Ramos (cell line): ENCODE data around the gene TLX2.
"Not testable (repeated sequence)": the region's sequence is repeated elsewhere in the genome, so short reads cannot be mapped to it uniquely, and the experiment has no call there.

Experiments
- in situ Hi-C: fragments of 300-500 bp; cut with MboI; formaldehyde crosslinking; loops from one replicate; pipeline ENCODE4 v1.14.3; 2022; ENCODE audit warnings: low sequenced_read_pairs; ENCODE audit not compliant: unreplicated experiment

The TLX2 gene

DNA sequence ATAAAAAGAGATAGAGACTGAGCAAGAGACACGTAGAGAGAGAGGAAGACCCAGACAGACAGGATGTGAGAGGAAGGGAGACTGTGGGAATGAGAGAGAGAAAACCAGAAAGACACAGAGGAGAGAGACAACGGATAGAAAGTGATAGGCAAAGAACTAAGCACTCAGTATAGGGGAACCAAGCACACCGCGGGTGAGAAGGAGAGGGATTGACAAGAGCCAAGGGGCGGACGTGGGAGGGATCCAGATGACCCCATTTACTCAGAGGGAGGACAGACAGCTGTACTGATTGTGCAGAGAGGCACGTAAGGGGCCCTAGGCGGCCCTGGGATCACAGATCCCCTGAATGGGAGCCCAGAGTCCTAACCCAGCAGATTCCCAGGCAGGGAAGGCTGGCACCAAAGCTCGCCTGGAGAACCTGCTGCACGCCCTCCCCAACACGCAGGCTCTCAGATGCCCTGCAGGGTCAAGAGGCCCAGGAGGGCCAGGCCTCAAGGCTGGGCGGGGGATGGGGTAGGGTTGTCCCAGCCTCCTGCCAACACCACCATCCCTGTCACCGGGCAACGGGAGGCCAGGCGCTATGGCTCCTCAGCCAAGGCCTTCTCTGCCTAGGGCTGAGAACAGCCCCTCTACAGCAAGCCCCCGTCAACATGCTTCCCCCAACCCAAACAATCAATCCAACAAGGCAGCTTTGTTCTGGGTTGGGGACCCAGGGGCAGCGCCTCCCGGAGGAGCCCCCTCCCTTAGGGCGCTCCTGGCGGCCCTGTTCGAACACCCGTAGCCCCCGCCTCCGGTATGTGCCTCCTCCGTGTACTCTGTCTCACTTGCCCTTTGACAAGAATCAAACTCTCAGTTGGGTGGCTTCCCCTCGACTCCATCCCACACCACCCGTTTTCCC, 38.9 kb downstream of the TLX2 start:
- in situ Hi-C loops = no loop called here

DNA sequence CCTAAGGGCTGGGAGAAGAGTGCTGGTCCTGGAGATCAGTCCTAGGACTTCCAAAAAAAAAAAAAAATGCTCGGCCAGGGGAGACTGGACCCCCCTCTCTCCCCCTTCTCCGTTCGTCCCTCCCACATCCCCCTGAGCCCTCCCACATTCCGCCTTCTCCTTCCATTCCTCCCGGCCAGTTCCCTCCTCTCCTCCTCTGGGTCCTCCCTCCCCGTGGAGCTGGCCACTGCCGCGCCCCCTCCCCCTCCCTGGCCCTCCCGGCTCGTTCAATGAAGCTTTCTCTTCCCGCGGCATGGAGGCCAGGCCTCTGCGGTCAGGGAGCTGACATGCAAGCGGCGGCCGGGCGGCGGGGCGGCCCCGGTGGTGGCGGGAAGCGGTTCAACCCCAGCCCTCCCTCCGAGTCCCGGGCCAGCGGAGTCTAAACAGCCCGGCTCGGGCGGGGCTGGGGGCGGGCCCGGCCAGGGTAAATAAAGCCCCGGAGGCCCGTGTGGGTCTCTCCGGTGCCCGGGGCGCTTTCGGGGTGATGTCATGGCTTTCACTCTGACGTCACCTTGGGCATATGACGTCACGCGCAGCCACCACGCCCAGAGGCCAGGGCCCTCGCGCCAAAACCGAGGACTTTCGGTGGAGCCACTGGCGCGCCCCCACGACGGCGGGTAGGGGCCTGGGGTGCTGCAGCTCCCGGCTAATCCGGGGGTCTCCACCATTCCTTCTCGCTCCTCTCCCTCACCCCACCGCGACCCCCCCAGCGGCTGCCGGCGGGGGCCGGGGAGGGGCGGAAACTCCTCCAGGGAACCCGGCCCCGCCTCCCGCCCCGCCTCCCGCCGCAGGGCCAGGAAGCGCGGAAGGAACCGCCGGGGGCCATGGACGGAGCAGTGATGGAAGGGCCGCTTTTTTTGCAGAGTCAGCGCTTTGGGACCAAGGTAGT, 39.9 kb downstream of the TLX2 start, which contains the start of the genes DOK1 and LOXL3:
Gene DOK1 (plus strand): TSS at position 829 of the 928 bp plus-strand sequence. CDS start 35 bp downstream, at position 864.
Gene LOXL3 (minus strand): TSS at position 51 of the 928 bp plus-strand sequence. CDS start 1,308 bp downstream, outside the sequence.
- in situ Hi-C loops = no loop called here

DNA sequence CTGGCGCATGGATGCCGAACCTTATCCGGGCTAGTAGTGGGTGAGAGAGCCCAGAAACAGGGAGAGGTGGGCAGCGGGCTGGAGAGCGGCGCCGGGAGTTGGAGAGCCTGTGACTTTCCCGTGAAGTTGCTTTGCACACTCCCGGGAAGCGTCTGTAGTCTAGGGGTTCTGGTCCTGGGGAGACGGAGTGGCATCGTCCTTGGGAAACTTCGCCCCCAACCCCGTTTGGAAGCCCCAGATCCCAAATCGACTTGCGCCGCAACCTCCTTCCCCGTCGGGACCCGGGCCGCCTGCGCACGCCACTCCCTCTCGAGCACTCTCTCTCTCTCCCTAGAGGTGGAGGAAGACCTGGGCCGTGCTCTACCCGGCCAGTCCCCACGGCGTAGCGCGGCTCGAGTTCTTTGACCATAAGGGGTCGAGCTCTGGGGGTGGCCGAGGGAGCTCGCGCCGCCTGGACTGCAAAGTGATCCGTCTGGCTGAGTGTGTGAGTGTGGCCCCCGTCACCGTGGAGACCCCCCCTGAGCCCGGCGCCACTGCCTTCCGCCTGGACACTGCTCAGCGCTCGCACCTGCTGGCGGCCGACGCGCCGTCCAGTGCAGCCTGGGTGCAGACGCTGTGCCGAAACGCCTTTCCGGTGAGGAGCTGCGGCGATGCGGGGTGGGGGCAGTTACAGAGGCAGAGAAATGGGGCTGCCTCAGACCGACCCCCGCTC, 40.7 kb downstream of the TLX2 start:
- in situ Hi-C loops = no loop called here

DNA sequence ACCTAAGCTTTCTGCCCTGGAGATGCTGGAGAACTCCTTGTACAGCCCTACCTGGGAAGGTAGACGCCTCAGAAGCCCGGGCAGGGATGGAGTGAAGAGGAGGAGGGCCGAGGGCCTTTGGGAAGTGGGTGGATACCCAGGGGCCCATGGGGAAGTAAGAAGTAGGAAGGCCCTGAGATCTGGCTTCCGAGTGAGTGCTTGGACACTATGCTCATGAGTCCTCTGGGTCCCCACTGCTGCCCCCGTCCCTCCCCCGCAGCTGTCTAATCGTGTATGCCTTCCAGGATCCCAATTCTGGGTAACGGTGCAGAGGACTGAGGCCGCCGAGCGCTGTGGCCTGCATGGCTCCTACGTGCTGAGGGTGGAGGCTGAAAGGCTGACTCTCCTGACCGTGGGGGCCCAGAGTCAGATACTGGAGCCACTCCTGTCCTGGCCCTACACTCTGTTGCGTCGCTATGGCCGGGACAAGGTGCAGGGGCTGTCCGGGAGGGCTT, 41.4 kb downstream of the TLX2 start:
- in situ Hi-C loops = no loop called here

DNA sequence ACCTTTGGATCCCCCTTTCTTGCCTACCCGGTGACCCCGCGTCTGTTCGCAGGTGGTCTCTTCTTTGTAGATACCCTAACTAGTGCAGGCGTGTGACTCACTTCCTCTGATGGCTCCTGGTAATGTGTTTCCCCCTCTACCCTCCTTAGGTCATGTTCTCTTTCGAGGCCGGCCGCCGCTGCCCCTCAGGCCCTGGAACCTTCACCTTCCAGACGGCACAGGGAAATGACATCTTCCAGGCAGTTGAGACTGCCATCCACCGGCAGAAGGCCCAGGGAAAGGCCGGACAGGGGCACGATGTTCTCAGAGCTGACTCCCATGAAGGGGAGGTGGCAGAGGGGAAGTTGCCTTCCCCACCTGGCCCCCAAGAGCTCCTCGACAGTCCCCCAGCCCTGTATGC, 41.9 kb downstream of the TLX2 start:
- in situ Hi-C loops = no loop called here

DNA sequence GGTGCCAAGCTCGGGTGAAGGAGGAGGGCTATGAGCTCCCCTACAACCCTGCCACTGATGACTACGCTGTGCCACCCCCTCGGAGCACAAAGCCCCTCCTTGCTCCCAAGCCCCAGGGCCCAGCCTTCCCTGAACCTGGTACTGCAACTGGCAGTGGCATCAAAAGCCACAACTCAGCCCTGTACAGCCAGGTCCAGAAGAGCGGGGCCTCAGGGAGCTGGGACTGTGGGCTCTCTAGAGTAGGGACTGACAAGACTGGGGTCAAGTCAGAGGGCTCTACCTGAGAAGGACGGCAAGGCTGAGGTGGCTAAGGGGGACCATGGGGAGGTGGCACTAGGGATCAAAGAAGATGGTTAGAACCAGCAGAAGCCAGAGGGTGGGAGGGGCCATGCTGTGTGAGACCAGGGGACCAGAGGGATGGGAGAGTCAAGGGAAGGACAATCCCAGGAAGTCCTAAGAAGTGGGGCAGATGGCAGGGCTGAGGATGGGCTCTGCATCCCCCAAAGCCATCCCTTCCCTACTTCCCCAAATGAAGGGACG, 42.7 kb downstream of the TLX2 start:
- in situ Hi-C loops = no loop called here

DNA sequence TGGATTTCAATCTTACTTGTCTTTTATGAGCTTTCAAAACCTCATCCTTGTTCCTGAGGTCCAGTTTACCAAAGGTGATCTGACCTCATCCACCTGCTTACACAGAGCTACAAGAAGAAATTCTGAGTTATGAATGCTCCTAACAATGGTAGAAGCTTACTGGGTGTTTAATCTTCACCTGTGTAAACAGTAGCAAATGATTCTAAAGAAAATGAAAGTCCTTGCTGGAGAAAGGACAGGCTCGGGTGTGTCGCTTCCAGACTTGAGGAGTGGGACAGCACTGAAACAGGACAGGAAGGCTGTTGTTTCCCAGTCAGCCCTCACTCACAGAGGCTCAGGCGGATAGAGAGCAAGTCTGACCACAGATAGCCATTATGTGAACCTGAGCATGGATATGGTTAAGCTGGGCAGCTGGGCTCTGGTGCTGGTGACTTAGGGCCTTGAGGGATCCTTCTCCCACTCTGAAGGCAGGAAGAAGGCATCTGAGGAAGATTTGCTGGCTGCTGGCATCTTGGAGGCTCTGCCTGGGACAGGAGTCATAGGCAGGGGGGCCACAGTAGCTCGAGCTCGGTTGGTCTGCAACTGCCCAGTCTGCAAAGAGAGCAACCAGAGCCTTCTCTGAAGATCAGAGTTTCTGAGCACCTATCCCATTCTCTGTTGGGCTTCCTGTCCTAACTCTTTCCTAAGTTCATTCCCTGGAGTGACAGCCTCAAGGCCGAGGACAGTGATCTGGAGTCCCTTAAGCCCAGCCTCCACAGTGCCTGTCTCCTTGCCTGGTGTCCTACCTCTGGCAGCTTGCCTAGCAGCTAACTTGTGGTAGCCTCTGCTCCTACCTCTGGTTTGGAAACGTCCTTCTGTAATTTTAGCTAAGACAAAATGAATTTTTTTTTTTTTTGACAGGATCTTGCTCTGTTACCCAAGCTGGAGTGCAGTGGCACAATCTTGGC, 44.3 kb downstream of the TLX2 start:
- in situ Hi-C loops = no loop called here

DNA sequence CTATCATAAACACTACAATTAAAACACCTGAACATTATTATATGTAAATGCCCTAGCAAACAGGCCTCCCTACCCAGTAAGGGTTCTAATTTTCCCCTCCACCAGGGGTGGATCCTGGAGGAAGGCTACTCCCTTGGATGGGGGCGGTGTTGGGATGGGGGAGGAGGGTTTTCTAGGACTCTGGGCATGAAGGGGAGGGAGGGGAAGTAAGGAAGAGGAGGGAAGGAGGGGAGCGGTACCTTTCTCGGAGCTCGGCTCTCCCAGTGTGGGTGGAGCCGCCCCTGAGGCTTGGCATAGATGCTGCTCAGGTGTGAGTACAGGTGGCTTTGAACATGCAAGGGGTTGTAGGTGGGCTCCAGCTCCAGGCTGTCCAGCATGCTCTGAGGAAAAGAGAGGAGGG, 45.7 kb downstream of the TLX2 start:
- in situ Hi-C loops = no loop called here

DNA sequence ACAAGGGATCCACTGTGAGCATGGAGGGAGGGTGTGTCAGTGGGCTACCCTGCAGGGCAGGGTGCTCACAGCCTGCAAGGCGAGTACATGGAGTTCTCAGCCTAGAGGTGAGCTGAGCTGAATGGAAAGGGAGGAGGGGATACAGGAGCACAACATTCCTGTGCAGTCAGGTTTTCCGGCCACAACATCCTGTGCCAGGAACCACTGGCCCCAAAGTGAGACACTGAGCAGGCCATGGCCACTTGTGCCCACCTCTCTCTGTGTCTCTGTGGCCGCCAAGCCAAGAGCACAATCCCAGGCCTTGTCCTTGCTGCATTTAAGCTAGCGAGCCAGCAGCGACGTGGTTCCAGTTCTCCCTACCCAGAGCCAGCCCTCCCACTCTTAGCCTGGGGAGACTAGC, 46.3 kb downstream of the TLX2 start:
- in situ Hi-C loops = no loop called here

DNA sequence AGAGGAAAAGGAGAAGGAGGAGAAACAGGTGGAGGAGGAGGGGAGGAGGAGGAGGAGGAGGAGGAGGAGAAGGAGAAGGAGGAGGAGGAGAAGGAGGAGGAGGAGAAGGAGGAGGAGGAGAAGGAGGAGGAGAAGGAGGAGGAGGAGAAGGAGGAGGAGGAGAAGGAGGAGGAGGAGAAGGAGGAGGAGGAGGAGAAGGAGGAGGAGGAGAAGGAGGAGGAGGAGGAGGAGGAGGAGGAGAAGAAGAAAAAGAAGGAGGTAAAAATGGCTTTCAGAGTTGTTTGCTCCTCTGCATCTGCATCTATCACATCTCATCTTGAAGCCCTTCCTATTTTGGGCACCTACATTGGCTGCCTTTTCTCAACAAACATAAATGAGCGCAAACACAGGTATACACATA, 46.8 kb downstream of the TLX2 start:
- in situ Hi-C loops = not testable (repeated sequence)

DNA sequence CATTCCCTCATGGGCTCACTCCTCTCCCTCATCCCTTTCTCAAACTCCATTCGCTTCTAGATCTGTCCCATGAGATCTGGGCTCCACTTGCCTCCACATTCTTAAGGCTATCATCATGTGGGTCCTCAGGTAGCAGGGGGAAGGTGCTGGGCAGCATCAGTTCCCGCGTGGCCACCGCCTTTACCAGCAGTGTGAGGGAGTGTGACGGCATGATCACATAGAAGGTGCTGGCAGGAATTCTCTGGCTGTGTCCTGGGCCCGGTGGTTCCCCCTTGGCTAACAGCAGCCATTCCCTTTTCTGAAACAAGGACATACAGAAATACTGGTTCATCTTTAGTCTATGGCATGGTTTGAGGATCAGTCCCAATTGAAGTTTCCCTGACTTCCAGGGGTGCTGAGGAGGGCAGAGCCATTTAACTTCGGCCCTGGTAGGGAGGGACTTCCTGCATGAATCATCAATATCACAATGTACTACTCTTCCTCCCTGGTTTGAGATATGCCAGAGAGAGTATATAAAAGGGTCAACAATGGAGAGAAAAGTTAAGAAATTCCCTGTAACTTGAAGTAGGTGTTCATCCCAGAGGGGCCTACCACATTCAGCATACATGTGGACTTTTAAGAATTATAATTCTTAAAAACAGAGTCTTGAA, 48.0 kb downstream of the TLX2 start:
- in situ Hi-C loops = no loop called here

DNA sequence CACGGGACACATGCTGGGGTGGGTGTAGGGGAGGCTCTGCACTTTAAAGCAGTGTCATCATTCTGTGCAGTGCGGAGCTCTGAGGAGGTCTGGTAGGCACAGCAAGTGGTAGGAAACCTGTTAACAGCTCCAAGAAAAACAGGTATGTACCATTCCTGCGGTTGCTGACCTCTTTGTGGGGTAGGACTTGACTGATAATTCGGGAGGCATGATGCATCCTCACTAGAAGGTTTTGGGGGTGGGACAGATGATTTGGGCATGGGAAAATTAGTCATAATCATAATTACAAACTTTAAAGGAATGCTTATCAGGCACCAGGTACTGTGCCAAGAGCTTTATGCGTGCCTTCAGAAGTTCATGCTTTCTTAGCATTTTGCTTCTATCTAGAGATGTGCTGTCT, 50.0 kb downstream of the TLX2 start:
- in situ Hi-C loops = no loop called here

DNA sequence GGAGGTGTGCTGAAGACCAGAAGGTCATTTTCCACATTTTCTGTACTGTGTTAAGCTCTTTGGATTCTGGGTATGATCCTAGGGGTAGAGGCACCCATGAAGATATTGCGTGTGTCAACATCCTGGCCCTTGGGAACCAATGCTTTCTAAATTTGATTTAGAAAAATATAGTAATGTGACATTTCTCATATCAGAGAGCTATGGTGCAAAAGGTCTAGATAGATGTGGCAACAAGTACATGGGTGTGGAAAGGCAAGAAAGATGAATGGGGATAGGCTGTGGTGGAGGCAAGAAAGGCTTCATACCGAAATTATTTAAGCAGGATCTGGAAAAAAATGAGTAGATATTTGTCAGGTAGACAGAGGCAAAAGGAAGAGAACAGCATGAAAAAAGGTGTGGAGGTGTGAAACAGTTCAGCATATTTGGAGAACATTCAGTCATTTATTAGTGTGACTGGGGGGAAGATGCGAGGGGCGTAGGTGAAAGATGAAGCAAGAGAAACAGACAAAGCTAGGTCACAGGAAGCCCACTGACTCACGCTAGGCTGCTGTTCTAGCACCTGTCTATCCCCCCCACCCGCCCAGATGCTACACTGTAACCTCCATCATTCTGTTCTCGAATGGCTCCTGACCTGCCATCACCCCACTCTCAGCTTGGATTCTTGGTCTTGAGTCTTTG, 52.0 kb downstream of the TLX2 start:
- in situ Hi-C loops = no loop called here

DNA sequence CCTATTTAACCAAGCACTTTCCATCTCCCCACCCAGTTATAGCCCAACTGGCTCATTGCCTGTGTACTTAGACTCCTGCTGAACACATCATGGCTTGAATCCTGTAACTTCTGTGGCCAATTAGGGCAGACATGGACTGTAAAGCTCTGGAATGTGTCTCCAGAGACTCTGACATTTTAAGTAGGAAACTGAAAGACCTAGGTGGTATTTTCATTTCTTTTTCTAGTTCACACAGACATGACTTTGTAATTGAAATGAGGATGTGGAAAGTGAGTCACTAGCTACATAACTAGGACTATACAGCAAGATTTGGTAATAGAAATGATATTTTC, 52.5 kb downstream of the TLX2 start:
- in situ Hi-C loops = no loop called here
